H1 (cell line): ENCODE data around the gene TSPAN5. TPM values are rescaled to one million over a fixed set of nuclear protein-coding genes. Genes with fewer than 3 reads are reported as not detected.

Experiments used
- CTCF ChIA-PET: fragments of 300-600 bp; sonication (Branson Sonifier 250); formaldehyde crosslinking; loops from one replicate; lab custom pipeline; 2021; ENCODE audit not compliant: partially characterized antibody; lab: Charles Lee
- POLR2A ChIA-PET: fragments of 300-600 bp; sonication (Branson Sonifier 250); formaldehyde crosslinking; loops from one replicate; lab custom pipeline; 2021; ENCODE audit warnings: inconsistent platforms; ENCODE audit not compliant: partially characterized antibody; lab: Charles Lee
- DNase-seq, 2 experiments: peaks; one replicate each; pipeline versions ENCODE4 v3.0.0 to v3.0.0-alpha.2; 2010 to 2022; ENCODE audit warnings: low spot score in 2 of 2, low read depth in 1 of 2, mixed read lengths in 1 of 2
- FAIRE-seq: peaks from 2 replicates; lab custom pipeline; 2011; peaks lifted over from hg19 to GRCh38; lab: Jason Lieb, UNC
- H2AFZ ChIP-seq: 2 replicates; pipeline ENCODE4 v1.8.1; 2012; ENCODE audit warnings: low read length, inconsistent platforms
- H2AK5ac ChIP-seq: 2 replicates; pipeline ENCODE4 v1.6.1; 2013; ENCODE audit warnings: low read depth, low read length
- H2BK120ac ChIP-seq: replicated peaks from 2 replicates; pipeline ENCODE3; 2013; ENCODE audit warnings: low read depth, low read length, inconsistent platforms
- H2BK12ac ChIP-seq: 2 replicates; pipeline ENCODE4 v1.6.1; 2013; ENCODE audit warnings: low read depth, low read length
- H2BK15ac ChIP-seq: 2 replicates; pipeline ENCODE4 v1.6.1; 2013; ENCODE audit warnings: low read length
- H2BK20ac ChIP-seq: 2 replicates; pipeline ENCODE4 v1.6.1; 2013; ENCODE audit warnings: low read length
- H2BK5ac ChIP-seq: 2 replicates; pipeline ENCODE4 v1.6.1; 2013; ENCODE audit warnings: low read depth, low read length
- H3K14ac ChIP-seq: 2 replicates; pipeline ENCODE4 v1.6.1; 2013; ENCODE audit warnings: inconsistent platforms; ENCODE audit not compliant: insufficient read length
- H3K18ac ChIP-seq: 2 replicates; pipeline ENCODE4 v1.6.1; 2013; ENCODE audit warnings: low read length; ENCODE audit errors: extremely low read depth
- H3K23ac ChIP-seq: 2 replicates; pipeline ENCODE4 v1.6.1; 2013; ENCODE audit warnings: inconsistent platforms; ENCODE audit not compliant: insufficient read length
- H3K23me2 ChIP-seq: 2 replicates; pipeline ENCODE4 v1.6.1; 2013; ENCODE audit warnings: low read depth, low read length
- H3K27ac ChIP-seq: 2 replicates; pipeline ENCODE4 v1.6.1; 2011; ENCODE audit warnings: low read depth, low read length, inconsistent platforms
- H3K27me3 ChIP-seq, 4 experiments: replicated peaks in 1 of 4; 1 replicate in 1 of 4; 2 replicates in 3 of 4; pipeline versions ENCODE4 v1.6.1 to v1.8.1; 2011 to 2013; ENCODE audit warnings: low read length in 3 of 4, mild to moderate bottlenecking in 3 of 4, inconsistent platforms in 2 of 4, mixed read lengths in 2 of 4, moderate library complexity in 1 of 4; ENCODE audit not compliant: control insufficient read depth in 3 of 4, insufficient read depth in 3 of 4; ENCODE audit errors: extremely low read depth in 1 of 4
- H3K36me3 ChIP-seq, 4 experiments: 2 replicates each; pipeline versions ENCODE4 v1.6.1 to v1.8.1; 2011 to 2013; ENCODE audit warnings: mild to moderate bottlenecking in 4 of 4, low read length in 3 of 4, moderate library complexity in 2 of 4, control low read depth in 1 of 4, inconsistent platforms in 1 of 4; ENCODE audit not compliant: insufficient read depth in 4 of 4, control insufficient read depth in 2 of 4
- H3K4ac ChIP-seq: replicated peaks from 2 replicates; pipeline ENCODE3; 2013; ENCODE audit warnings: low read length, low read depth, mixed read lengths, inconsistent platforms; ENCODE audit not compliant: insufficient read length
- H3K4me1 ChIP-seq, 4 experiments: replicated peaks in 1 of 4; 1 replicate in 1 of 4; 2 replicates in 3 of 4; pipeline versions ENCODE4 v1.6.1 to v1.8.1; 2011 to 2013; ENCODE audit warnings: low read length in 3 of 4, inconsistent platforms in 2 of 4, mixed read lengths in 1 of 4; ENCODE audit not compliant: insufficient read depth in 4 of 4, control insufficient read depth in 3 of 4
- H3K4me2 ChIP-seq, 2 experiments: 2 replicates each; pipeline versions ENCODE4 v1.6.1 to v1.8.1; 2011 to 2013; ENCODE audit warnings: low read depth in 2 of 2, low read length in 2 of 2, control low read depth in 1 of 2, inconsistent platforms in 1 of 2, mild to moderate bottlenecking in 1 of 2; ENCODE audit not compliant: insufficient read depth in 1 of 2
- H3K4me3 ChIP-seq, 4 experiments: fragments of 200-600, 300-600 bp in 1 of 4; sonication (generic), shearing (Covaris generic), sonication (Bioruptor Twin) in 1 of 4; 2 replicates each; pipeline versions ENCODE4 v1.5.1 to v1.8.1; 2011 to 2016; ENCODE audit warnings: low read length in 4 of 4, low read depth in 3 of 4, control low read depth in 2 of 4, inconsistent platforms in 2 of 4, mild to moderate bottlenecking in 2 of 4, mixed read lengths in 1 of 4, moderate library complexity in 1 of 4; ENCODE audit not compliant: insufficient read depth in 2 of 4; ENCODE audit errors: extremely low read depth in 1 of 4
- H3K56ac ChIP-seq: replicated peaks from 2 replicates; pipeline ENCODE3; 2013; ENCODE audit warnings: low read depth, mild to moderate bottlenecking, mixed read lengths, low read length, inconsistent platforms; ENCODE audit not compliant: insufficient read length
- H3K79me1 ChIP-seq: 2 replicates; pipeline ENCODE4 v1.6.1; 2013; ENCODE audit warnings: low read depth, low read length, control low read depth
- H3K79me2 ChIP-seq, 2 experiments: 2 replicates each; pipeline versions ENCODE4 v1.6.1 to v1.8.1; 2012 to 2013; ENCODE audit warnings: low read length in 2 of 2, mild to moderate bottlenecking in 2 of 2, inconsistent platforms in 1 of 2; ENCODE audit not compliant: insufficient read depth in 2 of 2, control insufficient read depth in 1 of 2
- H3K9ac ChIP-seq, 4 experiments: replicated peaks in 1 of 4; 1 replicate in 1 of 4; 2 replicates in 3 of 4; pipeline versions ENCODE4 v1.6.1 to v1.8.1; 2011 to 2013; ENCODE audit warnings: low read depth in 3 of 4, low read length in 3 of 4, control low read depth in 2 of 4, mild to moderate bottlenecking in 2 of 4, moderate library complexity in 2 of 4, inconsistent platforms in 1 of 4; ENCODE audit errors: extremely low read depth in 1 of 4
- H3K9me3 ChIP-seq, 2 experiments: 2 replicates each; pipeline versions ENCODE4 v1.6.1 to v1.8.1; 2012 to 2013; ENCODE audit warnings: mild to moderate bottlenecking in 2 of 2, moderate library complexity in 2 of 2, control low read depth in 1 of 2, inconsistent platforms in 1 of 2, low read depth in 1 of 2, low read length in 1 of 2, mixed read lengths in 1 of 2; ENCODE audit not compliant: insufficient read depth in 2 of 2
- H4K20me1 ChIP-seq, 2 experiments: replicated peaks in 1 of 2; 2 replicates each; pipeline versions ENCODE3 to v1.8.1; 2011 to 2013; ENCODE audit warnings: inconsistent platforms in 2 of 2, low read length in 2 of 2, mild to moderate bottlenecking in 1 of 2; ENCODE audit not compliant: insufficient read depth in 2 of 2, control insufficient read depth in 1 of 2
- H4K5ac ChIP-seq: 2 replicates; pipeline ENCODE4 v1.6.1; 2013; ENCODE audit warnings: low read length, low read depth, mixed read lengths, inconsistent platforms; ENCODE audit not compliant: insufficient read length
- H4K8ac ChIP-seq: 2 replicates; pipeline ENCODE4 v1.8.0; 2013; ENCODE audit warnings: mild to moderate bottlenecking, moderate library complexity, low read length, inconsistent platforms; ENCODE audit not compliant: insufficient read depth; ENCODE audit errors: extremely low read depth
- H4K91ac ChIP-seq: replicated peaks from 2 replicates; pipeline ENCODE3; 2013; ENCODE audit warnings: low read length, mixed read lengths, inconsistent platforms; ENCODE audit not compliant: insufficient read length
- CBX5 ChIP-seq: fragments of 300-800, 300-1000 bp; sonication (generic); IDR thresholded peaks from 2 replicates; pipeline ENCODE4 v1.7.1; 2016; ENCODE audit warnings: antibody characterized with exemption, low read length, low read depth
- CTCF ChIP-seq, 3 experiments: IDR thresholded peaks; 1 replicate in 2 of 3; 2 replicates in 1 of 3; pipeline versions ENCODE4 v1.5.1 to v1.6.1; 2011; ENCODE audit warnings: low read length in 3 of 3, mild to moderate bottlenecking in 3 of 3, inconsistent platforms in 2 of 3, low read depth in 1 of 3, moderate library complexity in 1 of 3; ENCODE audit not compliant: insufficient read depth in 1 of 3; ENCODE audit errors: control extremely low read depth in 1 of 3
- HDAC6 ChIP-seq: IDR thresholded peaks from one replicate; pipeline ENCODE4 v1.7.1; 2012; ENCODE audit warnings: low read depth, mild to moderate bottlenecking, inconsistent platforms, low read length, moderate library complexity
- KDM1A ChIP-seq: fragments of 200-600, 300-600 bp; sonication (generic); IDR thresholded peaks from 2 replicates; pipeline ENCODE4 v1.7.1; 2016; ENCODE audit warnings: mild to moderate bottlenecking, low read length, borderline replicate concordance
- RFX5 ChIP-seq: IDR thresholded peaks from 2 replicates; pipeline ENCODE4 v1.6.1; 2011; ENCODE audit warnings: low read depth, low read length, improper control_type of control experiment, borderline replicate concordance
- RXRA ChIP-seq: IDR thresholded peaks from 2 replicates; pipeline ENCODE4 v1.6.1; 2011; ENCODE audit warnings: low read depth, mild to moderate bottlenecking, low read length, moderate library complexity; ENCODE audit not compliant: insufficient read depth
- SIX5 ChIP-seq: IDR thresholded peaks from 2 replicates; pipeline ENCODE4 v1.6.1; 2011; ENCODE audit warnings: mild to moderate bottlenecking, low read depth, low read length
- SUZ12 ChIP-seq: fragments of 200-600 bp; sonication (generic); IDR thresholded peaks from 2 replicates; pipeline ENCODE4 v1.6.1; 2012; ENCODE audit warnings: mild to moderate bottlenecking, inconsistent platforms, low read length, moderate library complexity, mixed read lengths
- TAF7 ChIP-seq: optimal IDR thresholded peaks from 2 replicates; pipeline ENCODE3; 2011; ENCODE audit warnings: low read depth, mild to moderate bottlenecking, inconsistent platforms, low read length, moderate library complexity, borderline replicate concordance
- WGBS, 2 experiments: shearing (Covaris generic) in 1 of 2; methylation state at CpG; one replicate each; pipeline versions ENCODE4 v1.1.6 to v1.1.7; 2013 to 2015; ENCODE audit warnings: low lambda C conversion rate in 2 of 2, mixed read lengths in 2 of 2, inconsistent platforms in 1 of 2, low coverage in 1 of 2, missing lambda C conversion rate in 1 of 2; ENCODE audit not compliant: insufficient replicate concordance in 2 of 2, insufficient coverage in 1 of 2, insufficient read length in 1 of 2; ENCODE audit errors: extremely low coverage in 1 of 2, missing lambda C conversion rate in 1 of 2; 5-methylcytosine and 5-hydroxymethylcytosine counted together
- polyA plus RNA-seq, 7 experiments: library from polyadenylated mRNA; depleted of rRNA in 3 of 7; stranded (reverse) in 5 of 7; unstranded in 2 of 7; fragments of >200 nt in 5 of 7; fragments of 200-250 nt in 2 of 7; gene quantifications; 1 replicate in 5 of 7; 2 replicates in 1 of 7; 4 replicates in 1 of 7; pipeline versions ENCODE4 v1.2.1 to v1.2.3, GENCODE V29; 2011 to 2013; ENCODE audit warnings: missing spikeins in 2 of 7, mixed read lengths in 2 of 7
- total RNA-seq: library from RNA; stranded (reverse); fragmentation: NEBNext Ultra II Directional; extraction: Animal tissue kit (Norgen Biotek cat#: 25700); gene quantifications from 2 replicates; pipeline ENCODE4 v1.2.1, GENCODE V29; 2021

Gene TSPAN5
- total and polyA plus RNA-seq, 2 of the 8 experiments (the other 6 are each of a cell fraction or from before 2014, with no cell fraction given): 17.6 to 21.2 TPM

DNA sequence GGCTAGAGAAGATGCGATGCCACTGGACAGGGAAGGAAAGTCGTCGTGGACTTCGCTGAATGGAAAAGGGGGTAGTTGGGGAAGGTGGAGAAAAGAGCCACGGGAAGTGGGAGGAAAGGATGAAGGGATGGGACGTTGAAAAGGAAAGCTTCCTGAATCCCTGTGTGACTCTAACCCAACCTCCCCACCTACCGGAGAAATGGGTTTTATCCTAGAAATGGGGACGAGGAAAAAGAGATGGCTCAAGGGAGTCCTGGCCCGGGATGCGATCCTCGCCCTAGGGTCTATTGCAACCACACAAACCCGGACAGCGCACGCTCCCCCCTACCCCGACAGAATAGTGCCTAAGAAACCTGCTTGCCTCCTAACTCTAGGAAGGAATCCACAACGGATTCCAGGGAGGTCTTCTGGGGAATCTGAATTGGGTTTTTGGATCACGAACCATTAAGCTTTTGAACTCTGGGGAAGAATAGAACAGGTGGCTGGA lies 738 bp upstream of the TSPAN5 start:
- Histone ChIP-seq H3K4ac (peak overlapping the region; percentile 87), H4K91ac (peak overlapping the region; percentile 81), H4K20me1 (peaks cover 0 to 7% of the 10 kb centered on the region in 2 experiments), H4K5ac (no peak overlapping the region), H4K8ac (no peak overlapping the region), H2BK15ac (peak overlapping the region; percentile 8; the same call in 1 of the 2 replicates), H2BK12ac (peak overlapping the region; percentile 62; the same call in 1 of the 2 replicates), H3K14ac (no peak overlapping the region), H2BK120ac (no peak overlapping the region), H3K9me3 (no peaks in the 10 kb centered on the region), H3K27ac (no peak overlapping the region), H2BK20ac (no peak overlapping the region), H3K4me1 (peaks cover 8 to 24% (median 18%) of the 10 kb centered on the region in 4 experiments; a peak in 6 of 7 replicates), H3K4me2 (peak overlapping the region; percentile 95 to 100), H3K23ac (no peak overlapping the region), H3K4me3 (peak overlapping the region; percentile 79 to 96 (median 81)), H3K79me2 (peaks cover 0 to 31% of the 10 kb centered on the region in 2 experiments; a peak in 2 of 4 replicates), H3K23me2 (peaks cover 18% of the 10 kb centered on the region), H3K18ac (peak overlapping the region; percentile 71; the same call in 1 of the 2 replicates), H3K27me3 (peaks cover 3 to 21% (median 7%) of the 10 kb centered on the region in 4 experiments; a peak in 4 of 7 replicates), H3K56ac (peak overlapping the region; percentile 73), H3K79me1 (0 out of 2 replicates have a peak, but pooled peaks cover 2% of the 10 kb centered on the region), H2AFZ (peak overlapping the region; percentile 69), H2BK5ac (0 out of 2 replicates have a peak overlapping the region, but pooled peaks have one; percentile 20), H2AK5ac (no peak overlapping the region), H3K9ac (peak overlapping the region in 2 of 4 experiments; percentile 26 to 91; a peak in 4 of 7 replicates), H3K36me3 (no peaks in the 10 kb centered on the region)
- DNase-seq (no peak), FAIRE-seq (no peak)
- 2% methylated on average over 17 of the region's 17 CpGs; no CpG with 5 or more reads in 1 of the 2 experiments for WGBS, 2 experiments
- POLR2A ChIA-PET: interaction anchor here (0.6 to 1.3 kb wide), 7 partner anchors 18 to 429 kb away, joined by 3 to 5 read pairs (median 3); partner anchors contain the start of genes ADH5 and EIF4E
- CTCF ChIA-PET: interaction anchor here (0.7 to 2.6 kb wide), 7 partner anchors 11 to 390 kb away, joined by 3 to 11 read pairs (median 4); no protein-coding TSS in a partner anchor
- TF ChIP-seq RXRA (no peak), TAF7 (no peak), KDM1A (no peak), SUZ12 (peak; percentile 32; the same call in 1 of the 2 replicates), CBX5 (no peak), RFX5 (no peak), SIX5 (no peak), HDAC6 (no peak), CTCF (IDR thresholded peaks at IDR 0.05; ENCODE audit: control extremely low read depth in 1 of 3, insufficient read depth in 1 of 3, low read depth in 1 of 3, low read length in 3 of 3) (peak in 1 of 3 experiments; percentile 21; a peak in 2 of 4 replicates)
